GM23338 (cell line): ENCODE measurements around the gene WFDC12. TPM values are rescaled to one million over a fixed set of nuclear protein-coding genes. Genes with fewer than 3 reads are reported as not detected.

ENCODE experiments used
- ATAC-seq: fragments of 200-7000 bp; cut with Tn5 transposase; 3 replicates; pipeline ENCODE4 v1.9.1; 2020
- DNase-seq: peaks from one replicate; pipeline ENCODE4 v3.0.0-alpha.2; 2015; ENCODE audit warnings: low spot score
- H2AFZ ChIP-seq: fragments of 200-600 bp; sonication (generic); 2 replicates; pipeline ENCODE4 v1.8.0; 2016; ENCODE audit warnings: antibody characterized with exemption, mild to moderate bottlenecking, moderate library complexity
- H3F3A ChIP-seq: fragments of 200-600 bp; sonication (generic); replicated peaks from 2 replicates; pipeline ENCODE4 v1.8.0; 2017; ENCODE audit warnings: antibody characterized with exemption, mixed run types, low read depth
- H3K27ac ChIP-seq: fragments of 200-600 bp; sonication (generic); 2 replicates; pipeline ENCODE4 v1.6.1; 2016; ENCODE audit warnings: low read depth
- H3K27me3 ChIP-seq: fragments of 200-600 bp; sonication (generic); 2 replicates; pipeline ENCODE4 v1.8.0; 2016; ENCODE audit warnings: mild to moderate bottlenecking, mixed run types, moderate library complexity; ENCODE audit not compliant: insufficient read depth
- H3K36me3 ChIP-seq: fragments of 200-600 bp; sonication (generic); 2 replicates; pipeline ENCODE4 v1.8.0; 2016; ENCODE audit warnings: mild to moderate bottlenecking; ENCODE audit not compliant: insufficient read depth
- H3K4me1 ChIP-seq: fragments of 200-600 bp; sonication (generic); 2 replicates; pipeline ENCODE4 v1.8.0; 2016; ENCODE audit warnings: mild to moderate bottlenecking, moderate library complexity; ENCODE audit not compliant: insufficient read depth
- H3K4me2 ChIP-seq: fragments of 200-600 bp; sonication (generic); 2 replicates; pipeline ENCODE4 v1.7.1; 2017; ENCODE audit warnings: mixed run types
- H3K4me3 ChIP-seq: fragments of 200-600 bp; sonication (generic); 2 replicates; pipeline ENCODE4 v1.6.1; 2016; ENCODE audit warnings: mixed run types
- H3K79me2 ChIP-seq: fragments of 200-600 bp; sonication (generic); replicated peaks from 2 replicates; pipeline ENCODE4 v1.8.0; 2017; ENCODE audit warnings: mild to moderate bottlenecking; ENCODE audit not compliant: insufficient read depth
- H3K9me2 ChIP-seq: fragments of 200-600 bp; sonication (generic); 2 replicates; pipeline ENCODE4 v1.8.0; 2017; ENCODE audit not compliant: insufficient read depth
- H4K20me1 ChIP-seq: fragments of 200-600 bp; sonication (generic); replicated peaks from 2 replicates; pipeline ENCODE4 v1.8.0; 2017; ENCODE audit warnings: mild to moderate bottlenecking; ENCODE audit not compliant: insufficient read depth
- H3K27ac Mint-ChIP-seq: 2 replicates; pipeline ENCODE4 v1.8.0; 2020; ENCODE audit warnings: inconsistent platforms, mild to moderate bottlenecking, moderate library complexity, mixed read lengths
- H3K27me3 Mint-ChIP-seq: 3 replicates; pipeline ENCODE4 v1.8.0; 2022; ENCODE audit warnings: low read depth, mild to moderate bottlenecking, moderate library complexity, mixed read lengths, inconsistent platforms; ENCODE audit not compliant: insufficient read depth, poor library complexity
- H3K36me3 Mint-ChIP-seq: 3 replicates; pipeline ENCODE4 v1.8.0; 2021; ENCODE audit warnings: low read depth, mild to moderate bottlenecking, inconsistent platforms, moderate library complexity, mixed read lengths
- H3K4me1 Mint-ChIP-seq: 3 replicates; pipeline ENCODE4 v1.8.0; 2020; ENCODE audit warnings: mild to moderate bottlenecking, inconsistent platforms, mixed read lengths
- H3K4me3 Mint-ChIP-seq: 3 replicates; pipeline ENCODE4 v1.8.0; 2021; ENCODE audit warnings: moderate library complexity, mild to moderate bottlenecking, inconsistent platforms, mixed read lengths
- H3K9me3 Mint-ChIP-seq: 3 replicates; pipeline ENCODE4 v1.8.0; 2020; ENCODE audit warnings: moderate library complexity, mild to moderate bottlenecking, inconsistent platforms, mixed read lengths
- EZH2 ChIP-seq: fragments of 200-600 bp; sonication (generic); IDR thresholded peaks from one replicate; pipeline ENCODE4 v1.8.0; 2017; ENCODE audit warnings: antibody characterized with exemption, mild to moderate bottlenecking, low read depth; ENCODE audit not compliant: unreplicated experiment
- EZH2phosphoT487 ChIP-seq: fragments of 200-600 bp; sonication (generic); IDR thresholded peaks from one replicate; pipeline ENCODE4 v1.8.1; 2018; ENCODE audit warnings: antibody characterized with exemption; ENCODE audit not compliant: unreplicated experiment
- ZNF331 ChIP-seq: fragments of 250-450 bp; sonication (Bioruptor Pico); IDR thresholded peaks from 2 replicates; pipeline ENCODE4 v1.5.0; 2020; ENCODE audit warnings: low read depth, mild to moderate bottlenecking, moderate library complexity
- ZNF462 ChIP-seq: fragments of 250-450 bp; sonication (Bioruptor Pico); IDR thresholded peaks from 2 replicates; pipeline ENCODE4 v1.5.0; 2020; ENCODE audit warnings: mild to moderate bottlenecking, moderate library complexity
- polyA plus RNA-seq: library from polyadenylated mRNA; unstranded; fragments of >200 nt; fragmentation: Nextera tagmentation; extraction: Ambion mirVana; gene quantifications from 2 replicates; pipeline ENCODE4 v1.2.1, GENCODE V29; 2016
- total RNA-seq: library from RNA; depleted of rRNA; stranded (reverse); fragments of >200 nt; shearing (Covaris generic); gene quantifications from 2 replicates; pipeline ENCODE4 v1.2.3, GENCODE V29; 2014

WFDC12 gene
- total and polyA plus RNA-seq, 2 experiments from 2014 or later = not detected

- TF ChIP-seq ZNF462 (CRISPR knock-in tag) = no peak
- no peak for TF ChIP-seq EZH2
These were observed 9.5 kb downstream of the WFDC12 start, which contains the start of gene WFDC5 (continued) for GRCh38 chr20:45114465-45115385.

DNA sequence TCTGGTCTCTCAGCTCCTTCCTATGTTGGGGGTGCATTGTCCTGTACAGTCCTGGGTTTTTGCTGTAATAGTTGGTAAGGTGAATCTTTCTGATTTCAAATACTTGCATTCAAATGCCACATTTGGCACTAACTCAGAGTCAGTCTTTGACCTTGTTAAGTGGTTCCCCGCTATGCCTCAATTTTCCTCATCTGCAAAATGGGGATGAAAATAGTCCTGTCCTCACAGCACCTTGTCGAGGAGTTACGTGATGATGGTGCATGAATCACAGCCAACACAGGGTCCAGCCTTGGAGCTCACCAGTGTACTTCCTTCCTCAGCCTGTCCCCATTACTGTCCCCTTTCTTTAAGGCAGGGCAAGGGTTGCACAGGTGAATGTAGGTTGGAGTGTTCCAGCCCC, 10.4 kb downstream of the WFDC12 start:
- no peaks in the 10 kb centered on the region for H3F3A ChIP-seq
- ATAC-seq = no peak
- TF ChIP-seq ZNF331 (CRISPR knock-in tag) (no peak), EZH2phosphoT487 (no peak), ZNF462 (CRISPR knock-in tag) (no peak)
- H3K27me3 ChIP-seq = no peaks in the 10 kb centered on the region
- no peak overlapping the region for H3K4me3 Mint-ChIP-seq
- H3K4me2 ChIP-seq = no peak overlapping the region
- no peak overlapping the region for H2AFZ ChIP-seq
- no peak overlapping the region for H3K4me3 ChIP-seq
- no peak overlapping the region for H3K27ac ChIP-seq
- no peaks in the 10 kb centered on the region for H3K36me3 ChIP-seq
- H3K27me3 Mint-ChIP-seq = peaks cover 3% of the 10 kb centered on the region
- no peaks in the 10 kb centered on the region for H3K9me2 ChIP-seq
- H3K36me3 Mint-ChIP-seq = no peaks in the 10 kb centered on the region
- no peaks in the 10 kb centered on the region for H4K20me1 ChIP-seq
- H3K4me1 ChIP-seq = peaks cover 4% of the 10 kb centered on the region; the same call in 1 of the 2 replicates
- no peak overlapping the region for H3K27ac Mint-ChIP-seq
- no peaks in the 10 kb centered on the region for H3K9me3 Mint-ChIP-seq
- no peak for DNase-seq
- H3K4me1 Mint-ChIP-seq = peaks cover 10% of the 10 kb centered on the region; the same call in 2 of the 3 replicates
- H3K79me2 ChIP-seq = no peaks in the 10 kb centered on the region
